ENCODE data around the gene C9orf152.
A peak's percentile ranks its signal among the peaks of the same experiment; 100 is the strongest.

C9orf152 gene

GRCh38 chr9:110179734-110180133 lies 28.2 kb downstream of the C9orf152 start:
- Histone ChIP-seq H3K27me3 (ENCODE audit: insufficient read depth, low read length, poor library complexity) (no peaks in the 10 kb centered on the region), H2AFZ (ENCODE audit: low read depth, low read length) (no peak overlapping the region), H3K4me3 (ENCODE audit: low read depth in 1 of 2, low read length in 2 of 2) (no peak overlapping the region), H3K4me2 (ENCODE audit: insufficient read depth, low read length) (no peak overlapping the region), H4K20me1 (ENCODE audit: insufficient read depth, low read length) (no peaks in the 10 kb centered on the region), H3K27ac (ENCODE audit: low read length) (peak overlapping the region; percentile 13; the same call in 1 of the 2 replicates), H3K9ac (ENCODE audit: low read depth, low read length) (no peak overlapping the region), H3K36me3 (ENCODE audit: insufficient read depth, low read length) (0 out of 2 replicates have a peak, but pooled peaks cover 10% of the 10 kb centered on the region), H3K9me3 (ENCODE audit: insufficient read depth, low read length, severe bottlenecking) (peaks cover 27% of the 10 kb centered on the region), H3K4me1 (ENCODE audit: insufficient read depth, low read length) (peaks cover 16% of the 10 kb centered on the region), H3K79me2 (ENCODE audit: insufficient read depth, low read length) (no peaks in the 10 kb centered on the region)
- TF ChIP-seq CTCF (IDR thresholded peaks at IDR 0.05; ENCODE audit: borderline replicate concordance, extremely low read depth, low read length, poor library complexity, severe bottlenecking) (no peak), EZH2 (IDR thresholded peaks at IDR 0.05; ENCODE audit: borderline replicate concordance, low read depth, low read length, severe bottlenecking) (no peak)
- DNase-seq: no peak
- ATAC-seq (ENCODE audit: insufficient read depth, low read depth): no peak

GRCh38 chr9:110178281-110178680 lies 29.7 kb downstream of the C9orf152 start:
- no peak for ATAC-seq (ENCODE audit: insufficient read depth, low read depth)
- peaks cover 19% of the 10 kb centered on the region for H3K4me1 ChIP-seq (ENCODE audit: insufficient read depth, low read length)
- H3K4me3 ChIP-seq (ENCODE audit: low read depth in 1 of 2, low read length in 2 of 2): no peak overlapping the region

GRCh38 chr9:110175275-110175968 lies 32.5 kb downstream of the C9orf152 start:
- H3K9ac ChIP-seq (ENCODE audit: low read depth, low read length): no peak overlapping the region
- TF ChIP-seq EZH2 (IDR thresholded peaks at IDR 0.05; ENCODE audit: borderline replicate concordance, low read depth, low read length, severe bottlenecking): no peak
- no peak for TF ChIP-seq CTCF (IDR thresholded peaks at IDR 0.05; ENCODE audit: borderline replicate concordance, extremely low read depth, low read length, poor library complexity, severe bottlenecking)
- peaks cover 10% of the 10 kb centered on the region; the same call in 1 of the 2 replicates for H3K79me2 ChIP-seq (ENCODE audit: insufficient read depth, low read length)
- H3K4me3 ChIP-seq (ENCODE audit: low read depth in 1 of 2, low read length in 2 of 2): no peak overlapping the region
- peaks cover 38% of the 10 kb centered on the region for H3K4me1 ChIP-seq (ENCODE audit: insufficient read depth, low read length)
- no peak for DNase-seq
- H3K27ac ChIP-seq (ENCODE audit: low read length): peak overlapping the region; percentile 71
- no peaks in the 10 kb centered on the region for H4K20me1 ChIP-seq (ENCODE audit: insufficient read depth, low read length)
- H2AFZ ChIP-seq (ENCODE audit: low read depth, low read length): no peak overlapping the region
- H3K9me3 ChIP-seq (ENCODE audit: insufficient read depth, low read length, severe bottlenecking): peaks cover 16% of the 10 kb centered on the region
- no peaks in the 10 kb centered on the region for H3K27me3 ChIP-seq (ENCODE audit: insufficient read depth, low read length, poor library complexity)
- H3K4me2 ChIP-seq (ENCODE audit: insufficient read depth, low read length): no peak overlapping the region
- peaks cover 26% of the 10 kb centered on the region for H3K36me3 ChIP-seq (ENCODE audit: insufficient read depth, low read length)
- ATAC-seq (ENCODE audit: insufficient read depth, low read depth): peak; percentile 32; the same call in 1 of the 3 replicates

More at GRCh38 chr9:110178281-110178680, 29.7 kb downstream of the C9orf152 start:
- no peaks in the 10 kb centered on the region for H4K20me1 ChIP-seq (ENCODE audit: insufficient read depth, low read length)
- no peaks in the 10 kb centered on the region for H3K79me2 ChIP-seq (ENCODE audit: insufficient read depth, low read length)
- no peak overlapping the region for H3K4me2 ChIP-seq (ENCODE audit: insufficient read depth, low read length)
- TF ChIP-seq EZH2 (IDR thresholded peaks at IDR 0.05; ENCODE audit: borderline replicate concordance, low read depth, low read length, severe bottlenecking) (no peak), CTCF (IDR thresholded peaks at IDR 0.05; ENCODE audit: borderline replicate concordance, extremely low read depth, low read length, poor library complexity, severe bottlenecking) (no peak)
- H3K27me3 ChIP-seq (ENCODE audit: insufficient read depth, low read length, poor library complexity): no peaks in the 10 kb centered on the region
- no peak overlapping the region for H2AFZ ChIP-seq (ENCODE audit: low read depth, low read length)
- no peak for DNase-seq
- peaks cover 27% of the 10 kb centered on the region for H3K9me3 ChIP-seq (ENCODE audit: insufficient read depth, low read length, severe bottlenecking)
- H3K9ac ChIP-seq (ENCODE audit: low read depth, low read length): no peak overlapping the region
- H3K27ac ChIP-seq (ENCODE audit: low read length): peak overlapping the region; percentile 32; the same call in 1 of the 2 replicates
- 0 out of 2 replicates have a peak, but pooled peaks cover 10% of the 10 kb centered on the region for H3K36me3 ChIP-seq (ENCODE audit: insufficient read depth, low read length)

Data from DND-41 (cell line).